ENCODE results near the gene COA1. TPM values are rescaled to one million over a fixed set of nuclear protein-coding genes. Genes with fewer than 3 reads are reported as not detected.

The COA1 gene
- total RNA-seq, 2 experiments from 2014 or later, result 63.9 to 96.0 TPM

GRCh38 chr7:43621729-43622448 lies 107.4 kb downstream of the COA1 start:
- ChIA-PET POLR2A (interaction anchor here (0.6 to 1.3 kb wide), 5 partner anchors 10 to 259 kb away, joined by 3 to 5 read pairs (median 3); partner anchors contain the start of gene STK17A), CTCF (ENCODE audit: unreplicated experiment) (interaction anchor here (0.5 kb wide), 1 partner anchor 29 kb away, joined by 6 read pairs; no protein-coding TSS in a partner anchor)
- BruUV-seq (replicated peaks), result no TSS peak
- Histone ChIP-seq H3K9me3 (ENCODE audit: low read length) (no peaks in the 10 kb centered on the region), H3K4me2 (ENCODE audit: low read length) (peak overlapping the region; percentile 6; the same call in 1 of the 2 replicates), H2AFZ (ENCODE audit: low read length) (no peak overlapping the region), H3K9me2 (ENCODE audit: insufficient read depth, low read length) (no peaks in the 10 kb centered on the region), H3K79me2 (ENCODE audit: insufficient read depth, low read depth, low read length) (peaks cover 36% of the 10 kb centered on the region; the same call in 1 of the 2 replicates), H3K27ac (ENCODE audit: low read depth, low read length, poor library complexity, severe bottlenecking) (no peak overlapping the region), H4K20me1 (ENCODE audit: insufficient read depth, low read length) (0 out of 2 replicates have a peak, but pooled peaks cover 16% of the 10 kb centered on the region), H3K4me1 (ENCODE audit: insufficient read depth, low read length, poor library complexity, severe bottlenecking) (peaks cover 44% of the 10 kb centered on the region), H3K36me3 (ENCODE audit: insufficient read depth, low read length) (peaks cover 87% of the 10 kb centered on the region), H3K4me3 (ENCODE audit: low read depth, low read length, poor library complexity, severe bottlenecking) (no peak overlapping the region)
- intact Hi-C loops (cut with micrococcal nuclease; ENCODE audit: unreplicated experiment), result no loop called here
- DNase-seq (ENCODE audit: low spot score), result no peak
- TF ChIP-seq EZH2phosphoT487 (IDR thresholded peaks at IDR 0.05; ENCODE audit: borderline replicate concordance, low read depth, low read length), result no peak
- no peak for TF ChIP-seq CTCF (conservative IDR thresholded peaks at IDR 0.05; ENCODE audit: low read length)

- Histone ChIP-seq H3K4me1 (ENCODE audit: insufficient read depth, low read length, poor library complexity, severe bottlenecking) (peaks cover 23% of the 10 kb centered on the region), H3K9me3 (ENCODE audit: low read length) (no peaks in the 10 kb centered on the region), H3K27ac (ENCODE audit: low read depth, low read length, poor library complexity, severe bottlenecking) (no peak overlapping the region), H2AFZ (ENCODE audit: low read length) (no peak overlapping the region), H3K9me2 (ENCODE audit: insufficient read depth, low read length) (no peaks in the 10 kb centered on the region), H3K4me2 (ENCODE audit: low read length) (no peak overlapping the region), H3K36me3 (ENCODE audit: insufficient read depth, low read length) (peaks cover 85% of the 10 kb centered on the region), H3K4me3 (ENCODE audit: low read depth, low read length, poor library complexity, severe bottlenecking) (no peak overlapping the region), H3K79me2 (ENCODE audit: insufficient read depth, low read depth, low read length) (peaks cover 15% of the 10 kb centered on the region; the same call in 1 of the 2 replicates), H4K20me1 (ENCODE audit: insufficient read depth, low read length) (0 out of 2 replicates have a peak, but pooled peaks cover 10% of the 10 kb centered on the region)
- CTCF ChIA-PET (ENCODE audit: unreplicated experiment), result no interaction called here
- DNase-seq (ENCODE audit: low spot score), result no peak
- intact Hi-C loops (cut with micrococcal nuclease; ENCODE audit: unreplicated experiment), result no loop called here
- no TSS peak for BruUV-seq (replicated peaks)
- TF ChIP-seq EZH2phosphoT487 (IDR thresholded peaks at IDR 0.05; ENCODE audit: borderline replicate concordance, low read depth, low read length), result no peak
- POLR2A ChIA-PET, result interaction anchor here (0.5 to 0.6 kb wide), 2 partner anchors 37 to 1128 kb away, joined by 3 to 6 read pairs; no protein-coding TSS in a partner anchor
Measured at GRCh38 chr7:43619213-43620012, 109.9 kb downstream of the COA1 start.

- no peak for DNase-seq (ENCODE audit: low spot score)
- peaks cover 85% of the 10 kb centered on the region for H3K36me3 ChIP-seq (ENCODE audit: insufficient read depth, low read length)
- H3K4me3 ChIP-seq (ENCODE audit: low read depth, low read length, poor library complexity, severe bottlenecking), result no peak overlapping the region
- H2AFZ ChIP-seq (ENCODE audit: low read length), result no peak overlapping the region
- 0 out of 2 replicates have a peak, but pooled peaks cover 10% of the 10 kb centered on the region for H4K20me1 ChIP-seq (ENCODE audit: insufficient read depth, low read length)
- peaks cover 20% of the 10 kb centered on the region for H3K4me1 ChIP-seq (ENCODE audit: insufficient read depth, low read length, poor library complexity, severe bottlenecking)
- no peak overlapping the region for H3K4me2 ChIP-seq (ENCODE audit: low read length)
- intact Hi-C loops (cut with micrococcal nuclease; ENCODE audit: unreplicated experiment), result no loop called here
- H3K9me2 ChIP-seq (ENCODE audit: insufficient read depth, low read length), result no peaks in the 10 kb centered on the region
- H3K9me3 ChIP-seq (ENCODE audit: low read length), result no peaks in the 10 kb centered on the region
- POLR2A ChIA-PET, result interaction anchor here (0.5 to 1.0 kb wide), 2 partner anchors 17 kb away, joined by 3 read pairs; no protein-coding TSS in a partner anchor
- no peak overlapping the region for H3K27ac ChIP-seq (ENCODE audit: low read depth, low read length, poor library complexity, severe bottlenecking)
- H3K79me2 ChIP-seq (ENCODE audit: insufficient read depth, low read depth, low read length), result peaks cover 9% of the 10 kb centered on the region; the same call in 1 of the 2 replicates
- no TSS peak for BruUV-seq (replicated peaks)
- TF ChIP-seq EZH2phosphoT487 (IDR thresholded peaks at IDR 0.05; ENCODE audit: borderline replicate concordance, low read depth, low read length), result no peak
- TF ChIP-seq CTCF (conservative IDR thresholded peaks at IDR 0.05; ENCODE audit: low read length), result no peak
- CTCF ChIA-PET (ENCODE audit: unreplicated experiment), result no interaction called here
Measured at GRCh38 chr7:43618073-43618472, 111.2 kb downstream of the COA1 start.
